ENCODE data around the gene MARCHF3.

GRCh38 chr5:126954981-126955380 is 75.4 kb downstream of the MARCHF3 start:
- TF ChIP-seq CTCF (IDR thresholded peaks at IDR 0.05) = no peak
- no peak for TF ChIP-seq POLR2AphosphoS5 (IDR thresholded peaks at IDR 0.05)
- TF ChIP-seq EP300 (IDR thresholded peaks at IDR 0.05) = no peak

Measured in esophagus muscularis mucosa (tissue), 4 donors.